Mononuclear cell (primary cell): Measurements from ENCODE around the gene F11R. TPM values are rescaled to one million over a fixed set of nuclear protein-coding genes. Genes with fewer than 3 reads are reported as not detected.
"Not testable (repeated sequence)": the region's sequence is repeated elsewhere in the genome, so short reads cannot be mapped to it uniquely, and the experiment has no call there.

Experiments
- H3K27me3 ChIP-seq: 2 replicates; pipeline ENCODE4 v1.6.0; 2011; ENCODE audit warnings: low read length, control low read depth; ENCODE audit not compliant: insufficient read depth
- H3K4me1 ChIP-seq: 2 replicates; pipeline ENCODE4 v1.5.1; 2011; ENCODE audit warnings: mild to moderate bottlenecking, low read length, control low read depth; ENCODE audit not compliant: insufficient read depth
- H3K4me3 ChIP-seq: 2 replicates; pipeline ENCODE4 v1.5.1; 2011; ENCODE audit warnings: mild to moderate bottlenecking, low read length, moderate library complexity
- H3K9me3 ChIP-seq: 2 replicates; pipeline ENCODE4 v1.5.1; 2011; ENCODE audit warnings: low read depth, mild to moderate bottlenecking, control low read depth, low read length
- total RNA-seq: library from RNA; depleted of rRNA; stranded (reverse); fragments of >200 nt; gene quantifications from one replicate; pipeline ENCODE4 v1.2.3, GENCODE V29; 2012

F11R gene
- total RNA-seq, 1 donor, result 37.7 TPM

- H3K4me3 ChIP-seq, H3K9me3 ChIP-seq, H3K27me3 ChIP-seq, H3K4me1 ChIP-seq: not testable (repeated sequence)
Observed at GRCh38 chr1:160947174-160947759, 73.7 kb downstream of the F11R start.

GRCh38 chr1:160945881-160946280 lies 75.1 kb downstream of the F11R start:
- not testable (repeated sequence) for H3K4me1 ChIP-seq, H3K4me3 ChIP-seq, H3K27me3 ChIP-seq, H3K9me3 ChIP-seq

Other genes with a start within 250 kb of the F11R start
- 93.1 TPM for gene LY9, start 225.0 kb downstream of the F11R start, total RNA-seq
- gene CD244, start 158.3 kb downstream of the F11R start, total RNA-seq, result 15.5 TPM
- 0.42 TPM for gene ITLN1, start 136.0 kb downstream of the F11R start, total RNA-seq
- not detected for gene ITLN2, start 66.3 kb downstream of the F11R start, total RNA-seq
- 37.0 TPM for gene TSTD1, start 17.8 kb upstream of the F11R start, total RNA-seq
- gene USF1, start 24.8 kb upstream of the F11R start, total RNA-seq, result 86.8 TPM
- 60.3 TPM for gene ARHGAP30, start 48.7 kb upstream of the F11R start, total RNA-seq
- 1.4 TPM for gene NECTIN4, start 68.4 kb upstream of the F11R start, total RNA-seq
- gene KLHDC9, start 77.2 kb upstream of the F11R start, total RNA-seq, result not detected
- gene PFDN2, start 96.9 kb upstream of the F11R start, total RNA-seq, result 20.0 TPM
- gene NIT1, start 97.0 kb upstream of the F11R start, total RNA-seq, result 9.0 TPM
- gene DEDD, start 111.5 kb upstream of the F11R start, total RNA-seq, result 27.2 TPM
- 118 TPM for gene UFC1, start 132.8 kb upstream of the F11R start, total RNA-seq
- gene USP21, start 138.3 kb upstream of the F11R start, total RNA-seq, result 11.1 TPM
- gene PPOX, start 145.3 kb upstream of the F11R start, total RNA-seq, result 5.1 TPM
- gene B4GALT3, start 156.4 kb upstream of the F11R start, total RNA-seq, result 18.7 TPM
- 0.21 TPM for gene ADAMTS4, start 177.9 kb upstream of the F11R start, total RNA-seq
- gene NDUFS2, start 181.2 kb upstream of the F11R start, total RNA-seq, result 38.0 TPM
- 190 TPM for gene FCER1G, start 194.1 kb upstream of the F11R start, total RNA-seq
- gene APOA2, start 202.5 kb upstream of the F11R start, total RNA-seq, result not detected
- 10.0 TPM for gene TOMM40L, start 204.9 kb upstream of the F11R start, total RNA-seq
- 0.31 TPM for gene NR1I3, start 217.1 kb upstream of the F11R start, total RNA-seq
- not detected for gene PCP4L1, start 237.6 kb upstream of the F11R start, total RNA-seq